Measurements from ENCODE around the gene RUNX1. TPM values are rescaled to one million over a fixed set of nuclear protein-coding genes. Genes with fewer than 3 reads are reported as not detected.

RUNX1 gene
- total and polyA plus RNA-seq, 2 of the 13 experiments (the other 11 are each of a cell fraction or from before 2014, with no cell fraction given), result 5.4 to 6.4 TPM

GRCh38 chr21:34886240-34887104 lies 162.6 kb downstream of the RUNX1 start:
- H3K9ac ChIP-seq (ENCODE audit: insufficient read depth, low read depth, low read length), result peak overlapping the region; percentile 84
- no TSS peak for BruUV-seq (replicated peaks)
- H3K9me3 ChIP-seq (ENCODE audit: low read length), result no peaks in the 10 kb centered on the region
- in situ Hi-C loops (cut with HindIII; ENCODE audit: extremely low pct_ligation_motif_present, low pct_unique_long_range_greater_than_20kb) (loop anchor here (5.0 to 25.0 kb wide), 5 partner anchors 84 to 1051 kb away; no protein-coding TSS in a partner anchor), intact Hi-C loops (cut with micrococcal nuclease; ENCODE audit: unreplicated experiment) (loop anchor here (5.0 to 10.0 kb wide), 4 partner anchors 69 to 1138 kb away; no protein-coding TSS in a partner anchor)
- ATAC-seq (peak; percentile 1), FAIRE-seq (peak; percentile 15), DNase-seq (ENCODE audit: low spot score) (peak; percentile 55)
- H3K27ac ChIP-seq (ENCODE audit: extremely low read length, insufficient read depth, low read length), result peak overlapping the region; percentile 78
- no peaks in the 10 kb centered on the region for H3K36me3 ChIP-seq (replicated peaks in 1 of 2; ENCODE audit: control insufficient read depth in 1 of 2, insufficient read depth in 2 of 2, low read length in 2 of 2)
- H3K4me3 ChIP-seq (replicated peaks in 1 of 3; ENCODE audit: insufficient read depth in 1 of 3, low read depth in 2 of 3, low read length in 3 of 3), result peak overlapping the region; percentile 86 to 96 (median 94)
- no peaks in the 10 kb centered on the region; a peak in 1 of 5 replicates for H3K27me3 ChIP-seq (ENCODE audit: control insufficient read depth in 1 of 2, insufficient read depth in 2 of 2, low read length in 2 of 2)
- H3K79me2 ChIP-seq (ENCODE audit: insufficient read depth, low read length), result peaks cover 67% of the 10 kb centered on the region
- CTCF ChIA-PET (ENCODE audit: low intra/inter-chr PET ratio, low total read pairs), result no interaction called here
- peak overlapping the region; percentile 81 for H3K4me2 ChIP-seq (ENCODE audit: low read depth, low read length)
- POLR2A ChIA-PET, result interaction anchor here (0.7 to 7.4 kb wide), 16 partner anchors 19 to 1433 kb away, joined by 3 to 92 read pairs (median 6); partner anchors contain the start of gene MORC3
- H2AFZ ChIP-seq (ENCODE audit: low read length), result no peak overlapping the region
- H3K4me1 ChIP-seq (ENCODE audit: insufficient read depth, low read length), result peaks cover 39% of the 10 kb centered on the region
- WGBS (ENCODE audit: low lambda C conversion rate), result 0% methylated on average over 10 of the region's 56 CpGs
- H4K20me1 ChIP-seq (ENCODE audit: insufficient read depth, low read length), result no peaks in the 10 kb centered on the region
- TF ChIP-seq TEAD2 (CRISPR knock-in tag; IDR thresholded peaks at IDR 0.05) (no peak), ZMYM2 (CRISPR knock-in tag; IDR thresholded peaks at IDR 0.05) (no peak), SMAD3 (CRISPR knock-in tag; IDR thresholded peaks at IDR 0.05) (no peak), ZFP41 (CRISPR knock-in tag; IDR thresholded peaks at IDR 0.05; ENCODE audit: borderline replicate concordance) (0 out of 2 replicates have a peak, but pooled peaks have one; percentile 23), ATM (IDR thresholded peaks at IDR 0.05; ENCODE audit: borderline replicate concordance) (no peak), ZNF264 (CRISPR knock-in tag; IDR thresholded peaks at IDR 0.05) (no peak), PLSCR1 (CRISPR knock-in tag; IDR thresholded peaks at IDR 0.05; ENCODE audit: borderline replicate concordance) (no peak), ZBTB4 (CRISPR knock-in tag; IDR thresholded peaks at IDR 0.05; ENCODE audit: borderline replicate concordance) (no peak), SMC3 (IDR thresholded peaks at IDR 0.05; ENCODE audit: low read length) (no peak), GTF3A (CRISPR knock-in tag; conservative IDR thresholded peaks at IDR 0.05) (no peak), ZNF329 (CRISPR knock-in tag; IDR thresholded peaks at IDR 0.05; ENCODE audit: low read depth) (no peak), RFXAP (CRISPR knock-in tag; IDR thresholded peaks at IDR 0.05; ENCODE audit: borderline replicate concordance) (0 out of 2 replicates have a peak, but pooled peaks have one; percentile 9), NR2C2 (CRISPR knock-in tag; IDR thresholded peaks at IDR 0.05; ENCODE audit: borderline replicate concordance) (no peak), ZNF619 (CRISPR knock-in tag; IDR thresholded peaks at IDR 0.05) (no peak), EHMT2 (IDR thresholded peaks at IDR 0.05; ENCODE audit: borderline replicate concordance, low read depth, low read length) (no peak), SRF (IDR thresholded peaks at IDR 0.05; ENCODE audit: low read depth, low read length) (no peak), ZBTB7A (CRISPR knock-in tag; IDR thresholded peaks at IDR 0.05) (no peak), MAZ (IDR thresholded peaks at IDR 0.05; ENCODE audit: borderline replicate concordance, low read depth, low read length) (no peak), MAZ (CRISPR knock-in tag; IDR thresholded peaks at IDR 0.05; ENCODE audit: low read depth) (0 out of 2 replicates have a peak, but pooled peaks have one; percentile 34), SRSF4 (IDR thresholded peaks at IDR 0.05; ENCODE audit: low read depth, low read length, poor library complexity, severe bottlenecking) (no peak), FOXJ3 (CRISPR knock-in tag; IDR thresholded peaks at IDR 0.05; ENCODE audit: borderline replicate concordance) (no peak)

Data from HepG2 (cell line).